Iris pigment epithelial cell (primary cell): ENCODE results near the gene MRPS35.

Experiments
- DNase-seq: peaks from one replicate; pipeline ENCODE4 v3.0.0-alpha.2; 2011; ENCODE audit warnings: low read depth

MRPS35 gene

DNA sequence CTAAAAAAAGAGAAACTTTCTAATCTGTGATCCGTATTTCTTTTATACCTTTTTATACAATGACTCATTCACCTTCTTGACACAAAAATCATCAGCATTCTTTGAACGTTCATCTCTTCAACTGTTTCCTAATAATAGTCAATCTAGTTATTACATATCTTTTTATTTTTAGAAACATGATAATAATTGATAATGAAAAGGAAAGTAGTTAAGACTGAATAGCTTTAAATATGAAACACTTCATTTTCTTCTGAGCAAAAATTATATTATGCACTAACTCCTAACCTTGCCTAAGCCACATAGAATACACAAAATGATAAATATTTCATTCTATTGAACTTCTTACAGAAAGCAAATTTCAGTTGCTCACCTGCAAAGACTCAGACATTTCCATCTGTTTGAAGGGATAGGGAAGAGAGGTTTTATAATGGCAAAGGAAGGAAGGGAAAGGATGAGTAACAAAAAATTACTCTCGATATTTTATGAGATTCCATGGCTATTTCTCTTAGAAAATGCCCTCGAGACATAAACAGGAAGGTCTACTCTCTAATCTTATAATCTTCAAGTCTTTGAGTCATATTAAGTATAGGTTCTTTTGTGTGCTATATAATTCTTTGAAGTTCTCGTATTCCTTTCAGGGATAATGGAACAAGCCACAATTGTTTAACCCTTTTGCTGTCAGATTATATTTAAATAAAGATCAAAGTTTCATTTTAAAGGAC lies 61.9 kb downstream of the MRPS35 start:
- peak; percentile 72 for DNase-seq

DNA sequence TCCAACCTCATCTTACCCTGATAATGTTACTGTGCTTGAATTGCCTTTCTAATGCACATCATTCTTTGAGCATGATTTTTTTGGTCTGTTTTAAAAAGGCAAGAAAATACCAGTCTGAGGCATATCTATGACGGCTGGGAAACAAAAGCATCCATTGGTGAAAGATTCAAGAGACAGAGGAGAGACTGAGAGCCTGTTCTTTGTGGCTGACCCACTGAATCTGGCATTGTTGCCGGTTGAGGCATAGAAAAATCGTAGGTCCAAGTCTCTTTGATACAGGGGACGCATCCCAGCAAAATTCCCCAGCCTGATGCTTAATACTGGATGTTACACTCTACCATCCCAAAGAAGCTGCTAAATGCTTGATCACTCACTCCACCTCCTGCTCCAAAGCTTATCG lies 66.5 kb downstream of the MRPS35 start:
- DNase-seq, result no peak

DNA sequence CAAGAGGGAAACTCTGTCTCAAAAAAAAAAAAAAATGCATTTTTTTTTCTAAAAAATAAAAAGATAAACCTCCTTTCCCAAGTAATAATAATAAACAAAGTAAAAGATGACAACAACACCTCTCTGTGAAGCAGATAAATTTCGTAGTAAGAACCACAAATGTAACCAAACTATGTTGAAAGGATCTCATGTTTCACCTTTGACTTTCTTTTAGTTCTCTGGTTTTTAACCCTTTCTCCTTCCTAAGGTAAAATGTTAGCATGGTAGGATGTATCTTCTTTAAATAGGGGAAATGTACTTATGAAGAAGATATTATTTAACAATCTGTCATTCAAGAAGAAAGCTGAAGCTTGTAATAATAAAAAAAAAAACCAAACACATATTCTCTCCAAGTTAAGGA lies 67.6 kb downstream of the MRPS35 start:
- peak; percentile 55 for DNase-seq

DNA sequence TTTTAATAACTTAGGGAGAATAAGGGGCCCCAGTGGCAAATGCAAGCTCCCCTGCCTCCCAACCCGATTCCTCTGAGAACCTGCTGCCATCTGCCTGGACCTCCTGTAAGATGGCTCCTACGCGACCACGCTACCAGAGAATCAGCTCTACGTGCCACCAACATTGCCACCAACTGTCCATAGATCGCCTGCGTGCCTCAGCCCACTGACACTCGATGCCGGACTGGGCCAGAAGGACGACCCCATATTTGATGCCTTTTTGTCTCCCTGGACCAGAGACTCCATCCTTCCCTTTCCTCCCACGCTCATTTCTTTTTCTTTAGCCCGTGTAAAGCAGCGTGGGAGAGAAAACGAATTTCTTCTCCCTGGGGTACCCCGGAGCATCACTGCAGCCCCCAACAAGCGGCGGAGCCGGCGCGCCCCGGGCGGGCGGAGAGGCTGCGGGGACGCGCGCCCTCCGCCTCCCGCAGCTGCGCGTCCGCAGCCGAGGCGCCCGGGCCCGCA lies 68.8 kb downstream of the MRPS35 start:
- DNase-seq, result no peak

DNA sequence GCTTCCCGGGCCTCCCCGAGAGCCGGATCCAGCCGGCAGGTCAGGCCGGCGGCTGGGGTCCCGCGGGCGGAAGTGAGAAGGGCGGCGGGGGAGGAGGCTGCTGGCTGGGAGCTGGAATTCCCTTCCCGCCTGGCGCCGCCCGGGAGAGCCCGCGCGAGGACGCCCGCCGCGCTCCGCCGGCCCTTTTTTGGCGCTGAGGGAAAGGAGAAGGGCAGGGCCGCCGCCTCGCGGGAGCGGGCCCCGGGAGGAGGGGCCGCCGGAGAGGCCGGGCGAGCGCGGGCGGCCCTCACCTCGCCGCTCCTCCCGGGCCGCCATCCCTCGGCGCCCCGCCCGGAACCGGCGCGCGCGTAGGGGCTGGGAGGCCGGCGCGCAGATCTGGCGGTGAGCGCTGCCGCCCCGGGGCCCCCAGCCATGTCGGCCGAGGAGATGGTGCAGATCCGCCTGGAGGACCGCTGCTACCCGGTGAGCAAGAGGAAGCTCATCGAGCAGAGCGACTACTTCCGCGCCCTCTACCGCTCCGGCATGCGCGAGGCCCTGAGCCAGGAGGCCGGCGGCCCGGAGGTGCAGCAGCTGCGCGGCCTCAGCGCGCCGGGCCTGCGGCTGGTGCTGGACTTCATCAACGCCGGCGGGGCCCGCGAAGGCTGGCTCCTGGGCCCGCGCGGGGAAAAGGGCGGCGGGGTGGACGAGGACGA lies 69.4 kb downstream of the MRPS35 start, which contains the start of the genes KLHL42 and MANSC4:
KLHL42 (plus strand) TSS at position 314 of the 692 bp plus-strand sequence; CDS start at position 412, 98 bp downstream.
MANSC4 (minus strand) TSS at position 317 of the 692 bp plus-strand sequence. CDS start 8,960 bp downstream, outside the sequence.
- peak; percentile 76 for DNase-seq

DNA sequence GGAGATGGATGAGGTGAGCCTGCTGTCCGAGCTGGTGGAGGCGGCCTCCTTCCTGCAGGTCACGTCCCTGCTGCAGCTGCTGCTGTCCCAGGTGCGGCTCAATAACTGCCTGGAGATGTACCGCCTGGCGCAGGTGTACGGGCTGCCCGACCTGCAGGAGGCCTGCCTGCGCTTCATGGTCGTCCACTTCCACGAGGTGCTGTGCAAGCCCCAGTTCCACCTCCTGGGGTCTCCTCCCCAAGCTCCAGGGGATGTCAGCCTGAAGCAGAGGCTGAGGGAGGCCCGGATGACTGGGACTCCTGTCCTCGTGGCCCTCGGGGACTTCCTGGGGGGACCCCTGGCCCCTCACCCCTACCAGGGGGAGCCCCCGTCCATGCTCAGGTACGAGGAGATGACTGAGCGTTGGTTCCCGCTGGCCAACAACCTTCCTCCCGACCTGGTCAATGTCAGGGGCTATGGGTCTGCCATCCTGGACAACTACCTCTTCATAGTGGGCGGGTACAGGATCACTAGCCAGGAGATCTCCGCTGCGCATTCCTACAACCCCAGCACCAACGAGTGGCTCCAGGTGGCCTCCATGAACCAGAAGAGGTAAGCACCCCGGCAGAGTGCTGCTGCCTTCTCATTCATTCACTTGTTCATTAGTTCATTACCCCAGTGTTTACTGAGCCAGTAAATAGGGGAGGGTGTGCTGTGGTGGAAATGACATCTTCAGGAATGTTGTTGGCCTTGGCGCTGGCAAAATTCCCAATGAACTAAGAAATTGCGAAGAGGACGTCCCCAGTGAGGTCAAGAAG lies 70.2 kb downstream of the MRPS35 start:
- peak; percentile 56 for DNase-seq

DNA sequence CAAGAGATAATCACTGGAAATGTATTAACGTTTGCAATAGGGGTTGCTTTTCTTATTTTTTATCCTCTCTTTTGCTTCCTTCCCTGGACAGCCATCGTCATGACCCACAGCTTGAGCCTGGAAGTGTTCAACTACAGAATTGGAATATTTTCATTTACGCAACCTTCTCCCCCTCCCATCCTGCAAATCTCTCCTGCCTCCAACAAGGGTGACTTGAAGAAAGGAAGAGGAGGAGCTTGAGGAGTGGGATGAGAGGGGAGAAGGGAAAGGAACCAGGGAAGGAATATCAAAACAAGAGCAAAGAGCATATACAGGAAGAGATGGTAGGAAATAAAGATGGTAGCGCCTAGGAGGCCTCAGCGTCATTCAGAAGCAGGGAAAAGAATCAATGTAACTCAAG lies 71.0 kb downstream of the MRPS35 start:
- DNase-seq, result peak; percentile 27

DNA sequence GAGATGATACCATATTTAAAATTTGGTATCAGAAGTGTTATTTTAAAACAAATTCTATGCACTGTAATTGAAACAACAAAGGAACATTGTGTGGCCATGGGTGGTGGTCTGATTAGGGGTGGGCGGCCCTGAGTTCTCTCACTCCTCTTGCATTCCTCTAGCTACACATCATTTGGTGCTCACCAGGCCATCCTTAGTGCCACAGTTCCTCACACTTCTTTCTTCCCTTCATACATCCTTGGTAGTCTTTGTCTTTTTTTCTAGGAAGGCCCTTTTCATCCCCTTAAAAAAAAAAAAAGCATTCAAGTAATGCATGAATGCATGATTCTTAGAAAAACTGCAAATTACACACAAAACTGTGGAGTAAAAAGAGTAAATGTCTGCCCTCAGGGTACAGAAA lies 71.8 kb downstream of the MRPS35 start:
- DNase-seq, result no peak

DNA sequence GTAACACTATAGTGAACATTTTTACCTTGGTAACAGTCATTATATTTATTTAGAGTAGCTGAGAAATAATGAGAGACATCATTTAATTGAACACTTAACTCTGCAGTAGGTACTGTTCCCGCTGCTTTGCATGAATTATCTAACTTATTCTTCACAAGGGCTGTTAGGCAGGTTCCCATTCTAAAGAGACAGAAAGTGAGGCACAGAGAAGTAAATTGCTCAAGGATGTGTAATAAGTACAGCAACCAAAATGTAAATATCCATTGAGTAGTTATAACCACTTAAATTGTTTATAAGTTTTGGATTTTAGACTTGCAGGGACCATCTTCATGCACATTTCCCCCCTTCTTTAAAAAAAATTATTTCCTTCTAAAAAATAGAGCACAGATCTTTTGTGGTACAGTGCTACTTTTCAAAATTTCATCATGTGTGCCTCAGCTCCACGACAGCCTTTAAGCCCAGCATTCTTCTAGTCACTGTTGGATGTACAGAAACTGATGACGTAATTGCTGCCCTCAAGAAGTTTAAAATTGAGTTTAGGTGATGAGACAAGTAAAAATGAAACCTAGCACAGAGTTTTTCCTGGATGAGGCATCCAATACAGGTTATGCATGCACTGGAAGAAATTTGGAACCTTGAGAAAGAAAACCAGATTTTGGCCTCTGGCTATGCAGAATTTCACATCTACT lies 75.4 kb downstream of the MRPS35 start:
- peak; percentile 86 for DNase-seq

DNA sequence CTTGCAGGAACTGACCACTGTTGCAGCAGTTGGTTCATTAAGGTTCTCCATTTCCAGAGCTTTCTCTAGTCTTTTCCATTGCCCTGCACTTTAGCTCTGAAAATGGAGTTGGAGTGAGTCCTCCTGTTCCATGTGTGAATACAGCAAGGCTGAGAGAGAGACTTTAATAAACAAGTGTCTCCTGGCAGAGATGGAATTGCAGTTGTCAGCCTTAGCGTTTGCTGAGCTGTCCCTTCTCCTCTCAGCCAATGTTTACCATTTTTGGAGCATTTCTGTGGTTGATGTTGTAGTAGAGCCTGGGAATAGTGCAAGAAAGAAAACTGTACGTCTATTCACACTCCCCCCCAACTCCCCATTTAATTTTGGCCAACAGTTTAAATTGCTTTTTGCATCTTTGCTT lies 76.9 kb downstream of the MRPS35 start:
- peak; percentile 59 for DNase-seq

DNA sequence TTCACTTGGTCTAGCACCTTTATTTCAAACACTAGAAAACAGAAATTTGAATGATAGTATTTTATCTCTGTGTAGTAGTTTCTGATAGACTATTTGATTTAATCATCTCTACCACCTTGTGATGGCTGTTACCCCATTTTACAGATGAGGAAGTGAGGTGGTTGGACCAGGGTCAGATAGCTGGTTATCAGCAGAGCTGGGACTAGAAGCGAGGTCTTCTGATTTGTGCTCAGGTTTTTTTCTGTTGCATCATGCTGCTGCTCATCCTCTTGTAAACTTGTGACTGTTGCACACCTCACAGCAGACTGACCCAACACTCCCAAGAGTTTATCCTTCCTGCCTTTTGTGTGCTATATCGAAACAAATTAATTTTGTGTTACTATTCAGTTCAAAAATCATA lies 79.5 kb downstream of the MRPS35 start:
- DNase-seq, result no peak

DNA sequence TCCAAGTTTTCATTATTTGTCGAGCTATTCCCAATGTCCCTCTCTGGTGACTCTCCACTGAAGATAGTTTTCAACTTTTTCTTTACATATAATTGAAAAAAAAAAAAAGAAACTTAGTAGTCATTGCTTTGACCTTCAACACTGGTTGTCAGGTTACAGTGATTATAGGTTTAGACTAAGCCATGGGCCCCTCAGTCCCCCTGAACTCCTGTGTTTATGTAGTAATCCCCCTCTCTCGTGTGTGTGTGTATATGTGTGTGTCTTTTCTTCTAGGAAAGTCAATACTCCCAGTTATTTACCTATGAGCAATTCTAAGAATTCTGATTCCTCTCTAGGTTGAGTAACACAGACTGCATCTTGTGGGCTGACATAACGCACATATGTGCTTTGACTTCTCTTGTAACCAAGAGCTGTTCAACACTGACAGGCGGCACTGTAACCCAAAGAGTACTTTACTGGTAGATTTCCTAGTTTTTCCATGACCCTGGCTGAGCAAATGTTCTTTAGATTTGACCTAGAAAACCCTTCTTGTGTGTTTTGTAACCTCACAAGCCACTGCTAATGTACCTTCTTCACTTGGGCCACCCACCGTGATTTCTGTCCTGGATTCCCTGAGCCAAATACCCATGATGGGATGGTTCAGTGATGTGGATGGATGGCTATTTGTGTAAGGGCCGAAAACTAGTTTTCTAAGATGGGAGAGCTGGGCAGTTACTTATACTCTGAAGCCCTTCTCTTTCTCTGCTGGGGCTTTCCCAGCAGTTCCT lies 84.4 kb downstream of the MRPS35 start:
- DNase-seq, result peak; percentile 46

DNA sequence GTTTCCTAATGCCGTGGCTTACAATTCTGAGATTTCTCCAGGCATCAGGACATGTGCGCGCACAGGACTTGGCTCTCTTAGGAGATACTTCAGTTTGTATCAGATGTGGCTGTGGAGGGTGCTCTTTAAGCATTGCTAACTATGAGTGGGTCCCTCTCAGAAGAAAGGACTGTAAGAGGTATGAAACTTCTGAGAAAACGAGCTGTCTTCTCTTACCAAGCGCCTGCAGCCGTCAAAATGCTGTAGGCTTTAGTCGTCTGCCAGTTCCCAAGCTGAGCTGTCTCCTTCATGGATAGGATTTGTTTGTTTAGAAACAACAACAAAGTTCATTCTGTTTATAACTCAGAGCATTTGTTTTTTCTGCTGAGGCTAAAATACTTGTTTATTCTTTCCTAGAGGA lies 85.5 kb downstream of the MRPS35 start:
- DNase-seq, result no peak

DNA sequence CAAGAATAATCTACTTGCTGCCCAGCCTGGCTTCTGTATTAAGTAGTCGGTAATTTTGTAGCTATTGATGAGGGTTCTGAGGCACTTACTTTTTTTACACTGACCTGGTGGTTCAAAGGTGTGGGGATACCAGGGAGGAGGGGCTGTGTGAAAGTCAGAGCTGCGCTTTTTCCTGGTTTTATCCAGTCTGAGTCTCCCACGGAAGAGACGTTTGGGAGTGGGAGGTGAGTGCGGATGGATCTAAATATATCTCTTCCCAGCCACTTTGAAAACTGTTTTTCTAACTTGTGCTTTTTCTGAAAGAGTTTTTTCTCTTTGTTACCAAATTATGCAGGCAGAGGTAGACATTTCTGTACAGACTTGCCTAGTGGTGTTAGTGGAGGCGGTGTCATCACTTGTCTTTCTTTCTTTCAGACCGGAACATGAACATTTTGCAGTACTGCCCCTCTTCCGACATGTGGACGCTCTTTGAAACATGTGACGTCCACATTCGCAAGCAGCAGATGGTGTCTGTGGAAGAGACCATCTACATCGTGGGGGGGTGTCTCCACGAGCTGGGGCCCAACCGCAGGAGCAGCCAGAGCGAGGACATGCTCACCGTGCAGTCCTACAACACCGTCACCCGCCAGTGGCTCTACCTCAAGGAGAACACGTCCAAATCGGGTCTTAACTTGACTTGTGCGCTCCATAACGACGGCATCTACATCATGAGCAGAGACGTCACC lies 86.8 kb downstream of the MRPS35 start:
- DNase-seq, result no peak

DNA sequence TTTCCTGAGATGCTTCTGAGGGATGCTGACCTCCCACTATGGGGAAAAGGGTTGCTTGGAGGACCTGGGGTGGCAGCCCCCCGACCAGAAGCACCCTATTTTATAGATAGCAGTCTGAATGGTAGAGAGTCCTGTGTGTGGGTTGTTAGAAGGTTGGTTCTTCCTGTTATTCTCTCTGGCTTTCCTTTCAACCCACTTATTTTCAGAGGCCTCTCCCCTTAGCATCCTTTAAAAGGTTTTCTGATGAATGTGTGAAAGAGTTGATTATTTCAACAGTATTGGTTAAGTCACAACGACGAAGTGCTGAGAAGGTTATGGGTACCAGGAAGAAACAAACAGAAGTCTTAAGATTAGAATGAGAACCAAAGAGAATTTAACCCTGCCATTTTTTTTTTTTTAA lies 90.2 kb downstream of the MRPS35 start:
- no peak for DNase-seq

DNA sequence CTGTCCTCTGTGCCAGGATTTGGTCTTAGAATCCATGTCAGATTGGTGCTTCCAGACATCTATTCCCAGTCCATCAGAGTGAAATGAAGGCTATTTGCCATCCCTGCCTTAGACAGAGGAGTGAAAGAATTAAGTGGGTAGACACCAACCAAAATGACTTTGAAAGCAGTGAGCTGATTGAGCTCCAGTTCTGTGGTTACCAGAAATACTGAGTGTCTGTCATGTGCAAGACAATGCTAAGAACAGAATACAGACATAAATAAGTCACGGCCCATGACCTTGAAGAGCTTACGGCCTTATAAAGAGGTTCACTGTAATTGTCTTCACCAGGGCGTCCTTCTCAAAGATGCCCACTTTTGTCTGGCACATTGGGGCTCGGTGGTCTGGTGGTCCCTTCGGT lies 91.0 kb downstream of the MRPS35 start:
- DNase-seq, result no peak

DNA sequence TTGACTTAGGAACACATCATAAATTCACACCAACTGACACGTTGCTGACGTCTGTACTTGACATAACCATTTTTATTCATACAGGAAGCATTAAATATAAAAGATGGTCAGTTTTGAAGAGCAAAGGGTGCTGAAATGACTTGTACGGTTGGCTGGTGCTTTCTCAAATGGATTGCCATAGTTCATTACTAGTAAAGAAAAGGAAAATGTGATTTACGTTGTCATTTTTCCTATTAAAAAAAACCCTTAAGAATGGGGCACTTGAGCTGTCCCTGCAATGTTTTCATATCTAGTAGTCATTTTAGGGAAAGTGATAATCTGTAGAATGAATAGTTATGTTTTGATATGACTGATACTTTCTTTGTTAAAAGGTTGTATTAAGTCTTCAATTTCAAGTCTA lies 91.9 kb downstream of the MRPS35 start:
- no peak for DNase-seq

DNA sequence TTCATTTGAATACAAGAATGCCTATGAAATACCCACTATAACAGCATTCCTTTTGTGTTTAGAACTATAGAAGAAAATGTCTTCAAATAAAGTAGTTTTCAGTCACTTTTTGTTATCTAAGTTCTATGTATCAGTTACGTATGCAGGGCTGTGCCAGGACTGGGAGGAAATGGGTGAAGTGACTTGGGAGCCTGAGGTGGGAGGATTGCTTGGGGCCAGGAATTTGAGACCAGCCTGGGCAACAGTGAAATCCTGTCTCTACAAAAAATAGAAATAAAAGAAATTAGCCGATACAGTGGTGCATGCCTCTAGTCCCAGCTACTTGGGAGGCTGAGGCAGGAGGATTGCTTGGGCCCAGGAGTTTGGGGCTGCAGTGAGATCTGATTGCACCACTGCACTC lies 92.3 kb downstream of the MRPS35 start:
- DNase-seq, result no peak

DNA sequence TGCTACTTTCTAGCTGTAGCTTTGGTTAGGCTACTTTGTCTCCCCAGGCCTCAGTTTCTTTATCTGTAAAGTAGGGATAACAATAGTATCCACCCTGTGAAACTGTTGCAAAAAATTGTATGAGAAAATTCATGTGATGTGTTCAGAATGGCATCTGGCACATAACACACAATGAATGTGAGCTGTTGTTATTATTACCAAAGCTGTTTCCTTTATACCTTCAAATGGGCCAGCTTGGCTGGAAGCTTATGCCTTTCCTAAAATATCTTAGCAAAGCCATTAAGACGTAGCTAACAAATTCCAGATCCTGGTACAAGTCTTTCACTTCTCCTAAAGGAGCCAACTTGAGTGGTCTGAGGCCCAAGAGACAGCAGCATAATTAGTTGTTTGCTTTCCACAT lies 94.6 kb downstream of the MRPS35 start:
- no peak for DNase-seq
